NOMO-1 treated with DMSO at 0.1 percent for 48 hours (cell line): ENCODE measurements around the gene NPHP4.

Experiments
- DNase-seq: peaks from one replicate; lab custom pipeline; 2025; ENCODE audit not compliant: unreplicated experiment; lab: John Stamatoyannopoulos, UW

The NPHP4 gene

DNA sequence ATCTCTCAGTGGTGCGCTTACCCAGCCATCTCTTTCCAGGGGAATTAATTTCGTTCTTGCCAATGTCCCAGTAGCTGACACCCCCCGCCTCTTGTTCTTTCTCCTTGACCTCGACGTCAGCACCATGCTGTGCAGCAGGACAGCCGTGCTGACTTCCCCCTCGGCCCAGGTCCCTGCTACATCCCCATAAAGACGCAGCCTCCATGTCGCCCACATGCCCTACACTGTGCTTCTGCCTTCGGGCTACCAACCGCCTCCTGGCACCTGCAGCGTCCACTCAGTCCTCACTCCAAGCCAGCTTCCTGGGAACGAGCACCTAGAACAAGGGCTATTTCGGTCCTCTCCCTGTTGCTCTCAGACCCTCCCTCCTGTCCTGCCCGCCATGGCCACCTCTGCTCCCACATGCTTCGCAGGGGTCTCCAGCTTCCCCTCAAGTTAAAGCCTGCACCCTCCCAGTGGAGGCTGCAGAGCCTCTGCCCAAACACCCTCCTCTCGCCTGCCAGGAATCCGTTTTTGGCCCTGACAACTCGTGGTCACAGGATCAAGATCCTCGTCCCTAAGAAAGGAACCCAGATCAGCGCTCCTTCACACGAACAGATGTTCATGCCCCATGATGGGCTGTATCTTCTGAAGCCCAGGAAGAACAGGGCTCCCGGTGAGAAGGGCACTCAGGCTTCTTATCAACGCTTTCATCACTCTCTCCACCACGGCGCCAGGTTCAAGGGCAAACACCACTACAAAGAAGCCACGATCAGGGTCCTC is 109.7 kb downstream of the NPHP4 start:
- DNase-seq: no peak

- DNase-seq: no peak
Measured at GRCh38 chr1:5881526-5882222, 110.6 kb downstream of the NPHP4 start.

GRCh38 chr1:5880630-5881405 is 111.4 kb downstream of the NPHP4 start:
- DNase-seq: no peak

DNA sequence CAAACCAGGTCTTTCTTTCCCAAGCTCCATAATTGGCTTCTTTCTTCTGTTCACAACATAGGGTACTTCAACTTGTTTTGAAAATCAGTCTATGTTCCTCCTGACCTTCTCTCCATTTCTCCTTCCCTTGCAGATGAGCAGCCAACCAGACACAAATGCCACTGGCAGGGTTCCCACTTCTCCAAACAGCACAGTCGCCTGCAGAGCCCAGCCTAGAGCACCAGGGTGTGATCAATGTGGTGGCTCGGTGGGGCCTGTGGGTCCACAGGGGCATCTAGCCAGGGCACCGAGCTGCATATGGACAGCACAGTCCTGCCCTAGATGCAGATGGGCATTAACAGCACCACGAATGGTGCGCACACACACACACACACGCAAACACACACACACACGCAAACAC is 112.8 kb downstream of the NPHP4 start:
- no peak for DNase-seq

GRCh38 chr1:5878971-5879370 is 113.3 kb downstream of the NPHP4 start:
- DNase-seq: no peak

DNA sequence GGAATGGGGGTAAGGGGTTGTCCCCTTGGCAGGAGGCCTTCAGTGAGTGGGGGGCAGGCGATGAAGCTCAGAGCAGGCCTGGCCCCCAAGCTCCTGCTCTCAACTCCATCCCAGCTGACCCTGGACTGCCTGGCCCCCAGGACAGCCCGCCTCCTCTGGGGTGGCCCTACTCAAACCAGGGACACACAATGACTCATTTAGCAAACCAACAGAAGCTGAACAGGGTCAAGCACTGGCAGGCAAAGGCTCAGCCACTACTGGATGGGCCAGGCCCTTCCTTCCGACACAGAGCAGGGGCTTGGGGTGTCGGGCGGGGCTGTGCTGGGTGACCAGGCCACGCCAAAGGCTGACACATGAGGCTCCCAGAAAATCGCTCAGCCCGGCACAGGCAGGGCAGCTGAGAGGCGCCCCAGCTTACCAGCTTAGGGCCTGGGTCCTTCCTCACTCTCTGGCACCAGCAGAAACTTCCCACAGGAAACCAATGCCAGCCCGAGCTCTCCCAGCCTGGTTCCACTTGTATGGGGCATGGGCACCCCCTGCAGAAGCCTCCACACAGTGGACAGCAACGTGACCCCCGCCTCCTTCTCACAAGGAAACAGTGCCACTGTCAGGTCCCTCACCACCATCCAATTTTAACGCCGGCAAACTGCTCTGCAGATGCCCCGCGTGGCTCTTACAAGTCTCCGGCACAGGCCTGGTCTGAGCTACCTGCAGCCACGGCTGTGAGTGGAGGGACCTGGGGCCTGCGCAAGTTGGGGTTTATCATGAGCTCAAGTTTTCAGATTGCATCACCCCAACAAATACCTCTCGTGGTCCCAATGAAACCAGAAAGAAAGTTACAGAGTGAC is 114.3 kb downstream of the NPHP4 start:
- no peak for DNase-seq

GRCh38 chr1:5877001-5877400 is 115.2 kb downstream of the NPHP4 start:
- DNase-seq: no peak

DNA sequence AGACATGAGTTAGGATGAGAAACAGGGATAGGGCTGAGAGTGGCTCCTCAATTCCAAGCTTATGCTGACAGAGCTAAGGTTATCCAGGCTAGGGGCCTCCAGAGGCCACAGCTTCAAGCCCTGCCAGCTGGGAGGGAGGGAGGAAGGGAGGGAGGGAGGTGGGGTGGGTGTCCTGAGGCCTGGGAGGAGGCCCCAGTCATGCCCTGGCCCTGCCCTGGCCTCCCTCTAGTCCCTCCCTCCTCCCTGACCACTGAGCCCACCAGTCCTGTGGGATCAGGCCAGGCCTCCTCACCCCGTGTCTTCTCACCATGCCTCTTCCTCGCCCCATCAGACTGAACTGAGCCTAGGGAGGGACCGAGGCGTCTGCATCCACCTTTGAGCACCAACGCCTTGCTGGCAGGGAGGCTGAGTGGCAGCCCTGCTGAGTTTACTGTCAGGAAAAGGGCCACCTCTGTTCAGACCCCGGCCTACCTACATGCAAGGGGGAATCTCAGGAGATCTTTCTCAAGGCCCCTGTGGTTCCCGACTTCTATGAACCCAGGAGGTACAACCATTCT is 116.1 kb downstream of the NPHP4 start:
- no peak for DNase-seq

DNA sequence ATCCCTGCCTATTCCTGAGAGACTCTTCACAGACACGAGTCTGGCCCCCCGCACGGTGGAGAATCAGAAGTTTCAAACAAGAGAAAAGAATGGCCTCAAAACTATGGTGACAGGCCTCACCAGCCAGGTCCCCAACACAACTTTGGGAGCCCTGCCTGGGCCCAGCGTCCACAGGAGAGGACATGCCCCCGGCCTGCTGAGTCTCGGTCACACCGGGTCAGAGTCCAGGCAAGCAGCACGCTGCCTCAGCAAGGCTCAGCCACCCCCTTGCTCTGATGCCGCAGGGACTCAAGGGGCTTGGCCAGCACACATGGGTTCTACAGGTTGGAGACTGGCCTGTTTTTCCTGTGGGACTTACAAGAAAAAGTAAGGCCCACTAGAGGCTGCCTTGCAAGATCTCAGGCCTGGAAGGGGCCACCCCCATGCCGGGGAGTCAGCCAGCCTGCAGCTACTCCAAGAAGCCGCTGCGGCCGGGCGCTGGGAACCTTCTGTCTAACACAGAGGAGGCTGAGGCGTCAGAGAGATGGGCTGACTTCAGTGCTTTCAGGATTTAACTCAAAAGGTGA is 116.8 kb downstream of the NPHP4 start:
- DNase-seq: no peak

- DNase-seq: no peak
Measured at GRCh38 chr1:5874416-5875110, 117.7 kb downstream of the NPHP4 start.

- DNase-seq: no peak
Measured at GRCh38 chr1:5873556-5873955, 118.7 kb downstream of the NPHP4 start.

GRCh38 chr1:5872886-5873285 is 119.3 kb downstream of the NPHP4 start:
- DNase-seq: no peak

GRCh38 chr1:5868931-5869500 is 123.2 kb downstream of the NPHP4 start:
- DNase-seq: no peak

DNA sequence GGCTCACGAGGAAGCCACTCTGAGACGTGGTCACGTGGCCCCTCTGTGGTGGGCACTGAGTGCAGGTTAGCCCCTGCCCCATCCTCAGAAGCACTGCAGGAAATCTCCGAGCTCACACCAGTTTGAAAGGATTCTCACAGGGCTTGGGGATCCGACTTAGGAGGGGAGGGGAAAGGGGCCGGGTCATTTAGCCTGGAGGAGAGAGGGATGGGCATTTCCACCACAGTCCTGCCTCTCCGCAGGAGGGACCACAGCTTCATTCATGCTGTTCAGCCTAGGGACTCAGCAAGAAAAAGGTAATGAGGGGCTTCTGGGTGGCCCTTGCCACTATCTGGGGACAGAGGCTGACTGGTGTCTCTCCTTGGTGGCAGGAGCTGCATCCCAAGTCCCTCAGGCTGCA is 126.5 kb downstream of the NPHP4 start:
- DNase-seq: no peak

GRCh38 chr1:5865056-5865455 is 127.2 kb downstream of the NPHP4 start:
- no peak for DNase-seq

- no peak for DNase-seq
Measured at GRCh38 chr1:5864256-5864655, 128.0 kb downstream of the NPHP4 start.

GRCh38 chr1:5863238-5863637 is 129.0 kb downstream of the NPHP4 start:
- DNase-seq: no peak

- DNase-seq: no peak
Measured at GRCh38 chr1:5861871-5862825, 130.1 kb downstream of the NPHP4 start.
